A204.1 (cell line): ENCODE measurements around the gene SMYD1.

Experiments
- FAIRE-seq: peaks from 2 replicates; lab custom pipeline; 2012; peaks lifted over from hg19 to GRCh38; lab: Jason Lieb, UNC

The SMYD1 gene

DNA sequence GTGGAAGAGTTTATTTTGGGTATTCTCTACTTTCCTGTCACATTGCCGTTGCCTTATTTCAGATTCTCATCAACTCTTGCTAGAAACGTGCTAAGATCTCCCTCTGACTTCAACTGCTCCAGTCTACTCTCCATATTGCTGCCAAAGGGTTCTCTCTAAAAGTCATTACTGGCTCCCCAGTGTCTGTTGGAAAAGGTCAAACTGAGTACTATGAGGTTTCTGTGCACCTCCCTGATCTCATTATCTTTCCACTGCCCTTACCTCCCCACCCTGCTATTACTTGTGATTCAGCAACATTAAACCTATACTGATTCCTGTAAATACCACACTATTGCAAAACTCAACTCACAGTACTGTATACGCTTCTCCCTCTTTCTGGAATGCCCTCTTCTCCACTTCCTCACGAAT, 10.2 kb upstream of the SMYD1 start:
- no peak for FAIRE-seq

DNA sequence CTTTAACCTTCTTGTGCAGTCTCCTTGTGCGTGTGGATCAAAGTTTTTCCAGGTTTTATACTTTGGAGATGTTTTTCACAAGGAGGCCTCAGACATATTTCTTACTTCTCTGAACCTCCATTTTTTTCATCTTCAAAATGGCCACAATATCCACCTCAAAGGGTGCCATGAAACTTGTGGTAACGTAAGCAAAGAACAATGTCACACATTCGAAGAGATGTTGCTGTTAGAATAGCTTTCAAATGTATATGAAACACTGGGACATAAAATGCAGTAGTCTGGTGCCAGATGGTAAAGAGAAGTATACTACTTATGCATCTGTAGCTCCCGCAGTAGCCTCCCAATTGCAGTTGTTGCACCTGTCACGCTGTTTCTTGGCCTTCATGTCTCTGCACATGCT, 9.4 kb upstream of the SMYD1 start:
- FAIRE-seq = no peak

DNA sequence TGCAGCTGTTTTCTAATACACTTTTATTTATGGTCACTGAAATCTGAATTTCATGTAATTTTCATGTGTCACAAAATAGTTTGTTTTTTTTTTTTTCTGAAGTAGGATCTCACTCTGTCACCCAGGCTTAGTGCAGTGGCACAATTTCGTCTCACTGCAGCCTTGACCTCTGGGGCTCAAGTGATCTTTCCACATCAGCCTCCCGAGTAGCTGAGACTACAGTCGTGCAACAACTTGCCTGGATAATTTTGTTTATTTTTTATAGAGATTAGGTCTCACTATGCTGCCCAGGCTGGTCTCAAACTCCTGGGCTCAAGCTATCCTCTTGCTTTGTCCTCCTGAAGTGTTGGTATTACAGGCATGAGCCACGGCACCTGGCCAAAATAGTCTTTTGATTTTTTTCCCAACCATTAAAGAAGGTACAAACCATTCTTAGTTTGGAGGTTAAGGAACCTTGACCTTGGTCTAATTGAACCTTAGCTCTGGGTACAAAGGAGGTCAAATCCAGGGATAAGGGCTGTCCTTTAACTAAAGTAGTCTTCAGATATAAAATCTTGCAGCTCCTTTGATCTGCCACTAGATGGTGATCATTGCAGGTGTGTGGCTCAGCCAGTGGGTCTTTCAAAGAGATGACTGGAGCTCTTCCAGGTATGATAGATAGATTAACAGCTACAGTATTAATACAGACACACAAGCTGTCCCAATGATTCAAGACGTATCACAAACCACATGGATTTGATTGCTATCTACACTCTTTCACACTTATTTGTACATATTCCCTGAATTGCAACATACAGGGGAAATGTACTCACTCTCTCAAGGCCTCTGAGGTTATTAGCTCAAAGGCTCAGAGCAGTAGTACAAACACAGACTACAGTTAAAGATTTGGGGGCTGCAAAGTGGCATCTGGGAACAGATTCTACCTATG, 7.4 kb upstream of the SMYD1 start:
- no peak for FAIRE-seq

DNA sequence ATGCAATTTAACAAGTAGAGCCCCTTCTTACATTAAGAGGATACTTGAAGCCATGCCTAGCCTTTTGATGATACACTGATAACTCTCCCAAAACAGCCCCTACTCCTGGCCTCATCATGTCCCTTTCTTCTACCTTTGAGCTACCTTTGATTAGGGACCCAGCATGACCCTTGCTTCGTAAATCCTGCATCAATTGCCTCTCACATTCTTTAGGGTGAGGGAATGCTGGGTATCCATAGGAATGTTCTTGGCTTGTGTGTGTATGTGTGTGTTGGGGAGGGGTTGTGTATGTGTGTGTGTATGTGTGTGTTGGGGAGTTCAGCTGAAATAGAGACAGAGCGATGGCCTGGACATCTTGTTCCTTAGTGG, 6.7 kb upstream of the SMYD1 start:
- FAIRE-seq = no peak

DNA sequence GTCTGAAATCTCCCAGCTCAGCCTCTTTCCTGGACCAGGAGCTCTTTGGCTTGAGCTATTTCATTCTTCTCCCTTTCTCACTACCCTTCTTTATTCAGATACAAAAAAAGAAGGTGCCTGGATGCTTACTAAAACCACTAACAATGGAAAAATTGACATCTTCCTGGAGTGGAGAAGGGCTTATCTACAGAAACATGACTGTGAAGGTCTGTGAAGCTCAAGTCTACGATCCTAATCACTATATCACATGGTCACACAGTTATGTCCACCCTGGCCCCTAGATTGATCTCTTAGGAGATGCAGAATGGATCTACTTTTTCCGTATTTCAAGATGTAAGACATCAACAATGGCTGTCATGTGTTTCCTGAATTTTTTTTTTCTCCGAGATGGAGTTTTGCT, 6.3 kb upstream of the SMYD1 start:
- FAIRE-seq = no peak

DNA sequence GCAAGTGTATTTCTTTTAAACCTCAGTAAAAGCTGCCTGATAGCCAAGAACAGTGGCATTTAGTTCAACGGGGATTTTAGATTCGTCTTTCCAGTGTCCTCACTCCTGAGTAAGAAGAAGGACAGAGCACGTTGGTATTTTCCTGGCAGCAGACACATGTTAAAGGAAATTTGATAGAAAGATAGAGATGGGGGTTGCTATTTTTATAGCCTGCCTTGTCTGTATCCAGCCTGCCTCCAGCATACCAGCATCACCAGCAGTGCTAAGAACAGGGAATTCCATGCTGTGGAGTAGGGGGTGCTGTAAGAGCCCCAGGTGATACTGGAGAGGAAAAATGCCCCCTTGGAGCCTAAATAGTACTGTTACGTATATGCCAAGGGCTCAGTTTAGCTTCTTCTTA, 1.1 kb upstream of the SMYD1 start:
- FAIRE-seq = no peak

DNA sequence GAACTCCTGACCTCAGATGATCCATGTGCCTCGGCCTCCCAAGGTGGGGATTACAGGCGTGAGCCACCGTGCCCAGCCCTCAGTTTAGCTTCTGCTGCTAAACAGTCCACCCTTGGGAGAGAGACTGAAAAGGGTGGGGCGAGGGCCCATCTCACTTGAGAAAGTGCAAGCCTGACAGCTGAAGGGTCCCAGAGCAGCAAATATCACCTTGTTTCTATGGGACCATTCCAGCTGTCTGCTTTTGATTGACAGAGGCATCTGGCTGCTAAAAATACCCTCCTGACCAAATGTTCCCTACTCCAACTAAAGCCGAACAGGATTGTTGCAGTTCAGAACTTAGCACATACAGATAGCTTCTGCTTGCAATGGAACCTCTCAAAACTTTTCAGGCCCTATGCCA, 436 bp upstream of the SMYD1 start:
- no peak for FAIRE-seq

DNA sequence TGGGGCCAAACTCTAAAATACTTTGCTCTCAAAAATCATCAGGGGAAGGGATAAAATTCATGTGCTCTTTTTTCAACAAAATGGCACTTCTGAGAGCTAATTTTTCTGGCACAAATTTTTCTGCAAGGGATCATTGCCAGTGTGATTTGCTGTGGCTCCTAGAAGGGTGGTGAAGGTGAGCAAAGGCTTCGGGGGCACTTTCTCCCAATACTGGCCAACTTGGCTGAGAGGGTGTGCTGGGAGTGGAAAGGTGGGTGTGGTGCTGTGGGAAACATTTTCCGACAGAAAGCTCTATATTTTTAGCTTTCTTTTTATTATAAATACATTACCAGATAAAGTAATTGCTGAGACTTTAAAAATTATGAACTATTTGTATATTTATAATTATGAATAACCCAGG, 419 bp downstream of the SMYD1 start:
- FAIRE-seq = no peak

DNA sequence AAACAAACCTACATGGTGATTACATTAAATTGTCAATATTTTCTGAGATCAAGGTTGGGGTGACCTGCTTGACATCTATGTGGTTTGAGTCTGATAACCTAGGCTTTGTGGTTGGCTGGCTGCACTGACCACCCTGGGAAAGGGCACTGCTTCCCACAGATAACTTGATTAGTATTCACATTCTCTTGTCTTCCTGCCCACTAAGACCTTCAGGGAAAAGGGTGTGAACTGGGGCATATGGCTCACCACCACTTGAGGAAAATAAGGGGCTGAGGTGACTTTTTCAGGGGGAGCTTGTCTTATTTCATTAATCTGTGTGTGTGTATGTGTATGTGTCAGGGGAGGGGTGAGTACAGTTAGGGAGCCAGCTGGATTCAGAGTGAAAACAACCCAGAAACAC, 1.5 kb downstream of the SMYD1 start:
- FAIRE-seq = no peak

DNA sequence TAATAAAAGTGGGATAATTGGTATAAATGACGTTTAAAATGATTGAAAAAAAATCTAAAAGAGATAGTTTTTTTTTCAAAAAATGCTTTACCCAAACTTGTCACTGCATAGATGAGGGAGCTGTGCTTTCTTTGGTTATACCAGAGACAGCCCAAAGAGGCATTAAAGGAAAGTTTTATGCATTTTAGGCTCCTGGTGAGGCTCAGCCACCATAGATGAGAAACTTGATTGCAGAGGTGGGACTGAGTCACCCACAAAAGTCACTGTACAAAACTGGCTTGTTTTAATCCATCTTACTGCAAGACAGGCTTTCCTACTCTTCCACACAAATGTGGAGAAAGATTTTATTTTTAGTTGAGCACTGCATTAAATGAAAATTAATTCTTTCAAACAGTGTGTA, 2.4 kb downstream of the SMYD1 start:
- no peak for FAIRE-seq

DNA sequence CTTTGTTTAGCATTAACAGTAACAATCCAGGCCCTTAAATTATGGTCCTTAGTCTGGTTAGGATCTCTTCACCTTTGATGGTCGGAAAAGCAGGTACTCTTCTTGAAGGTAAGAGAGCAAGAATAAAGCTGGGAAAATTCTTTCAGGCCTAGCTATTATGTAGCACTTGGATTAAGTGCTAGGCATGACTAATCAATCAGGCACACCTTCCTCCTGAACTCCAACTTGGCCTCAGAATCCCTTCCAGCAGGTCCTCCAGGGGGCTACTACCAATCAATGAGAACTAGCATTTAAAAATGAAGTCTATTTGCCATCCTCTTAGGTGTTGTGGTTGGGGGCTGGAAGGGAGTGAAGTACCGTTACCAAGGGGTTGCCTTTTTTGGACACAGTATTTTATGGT, 3.7 kb downstream of the SMYD1 start:
- no peak for FAIRE-seq

DNA sequence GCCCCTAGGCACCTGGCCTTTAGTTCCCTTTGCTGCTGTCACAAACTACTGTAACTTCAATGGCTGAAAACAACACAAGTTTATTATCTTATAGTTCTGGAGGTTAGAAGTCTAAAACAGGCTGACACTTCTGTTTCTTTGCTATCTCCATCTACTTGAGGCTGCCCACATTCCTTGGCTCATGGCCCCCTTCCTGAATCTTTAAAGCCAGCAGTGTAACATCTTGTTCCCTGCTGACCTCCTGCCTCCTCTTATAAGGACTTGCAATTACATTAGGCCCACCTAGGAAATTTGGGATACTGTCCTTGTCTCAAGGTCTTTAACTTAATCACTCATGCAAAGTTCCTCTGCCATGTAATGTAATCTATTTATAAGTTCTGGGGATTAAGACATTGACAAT, 6.5 kb downstream of the SMYD1 start:
- FAIRE-seq = no peak

DNA sequence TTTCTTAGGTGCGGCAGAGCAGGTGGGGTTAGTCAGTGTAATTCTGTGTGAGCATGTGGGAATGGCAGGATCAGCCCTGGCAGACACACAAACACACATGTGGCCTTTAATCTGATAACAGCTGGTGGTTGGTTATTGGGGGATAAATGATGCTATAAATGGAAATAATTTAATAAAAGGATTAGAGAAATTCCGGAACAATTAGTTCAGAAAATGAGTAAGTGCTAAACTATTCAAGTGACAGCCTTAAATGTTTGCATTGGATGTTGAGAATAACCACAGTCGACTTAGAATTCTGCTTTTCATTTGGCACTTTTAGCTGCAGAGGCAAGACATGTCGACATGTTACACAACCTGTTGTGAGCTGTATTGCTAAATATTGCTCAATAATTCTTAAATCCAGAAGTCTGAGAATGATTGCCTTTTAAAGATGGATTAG, 7.2 kb downstream of the SMYD1 start:
- no peak for FAIRE-seq

DNA sequence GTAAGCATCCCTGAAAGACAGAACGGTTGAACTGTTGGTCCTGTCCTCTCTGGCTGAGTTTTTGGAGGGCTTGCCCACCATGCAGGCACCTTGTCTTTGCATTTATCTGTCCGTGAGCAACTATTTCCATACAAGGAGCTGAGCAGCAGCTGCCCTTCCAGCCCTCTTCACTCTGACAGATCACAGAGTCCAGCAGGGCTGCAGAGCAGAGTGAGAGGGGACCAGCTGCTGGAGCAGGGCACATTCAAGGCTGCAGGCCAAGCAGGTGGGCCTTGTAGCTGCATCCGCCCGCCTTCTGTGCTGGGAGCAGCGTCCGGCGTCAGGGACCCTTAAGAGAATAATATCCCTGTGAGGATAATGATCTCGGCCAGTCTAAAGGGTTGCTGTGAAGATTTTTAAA, 9.5 kb downstream of the SMYD1 start:
- FAIRE-seq = no peak

DNA sequence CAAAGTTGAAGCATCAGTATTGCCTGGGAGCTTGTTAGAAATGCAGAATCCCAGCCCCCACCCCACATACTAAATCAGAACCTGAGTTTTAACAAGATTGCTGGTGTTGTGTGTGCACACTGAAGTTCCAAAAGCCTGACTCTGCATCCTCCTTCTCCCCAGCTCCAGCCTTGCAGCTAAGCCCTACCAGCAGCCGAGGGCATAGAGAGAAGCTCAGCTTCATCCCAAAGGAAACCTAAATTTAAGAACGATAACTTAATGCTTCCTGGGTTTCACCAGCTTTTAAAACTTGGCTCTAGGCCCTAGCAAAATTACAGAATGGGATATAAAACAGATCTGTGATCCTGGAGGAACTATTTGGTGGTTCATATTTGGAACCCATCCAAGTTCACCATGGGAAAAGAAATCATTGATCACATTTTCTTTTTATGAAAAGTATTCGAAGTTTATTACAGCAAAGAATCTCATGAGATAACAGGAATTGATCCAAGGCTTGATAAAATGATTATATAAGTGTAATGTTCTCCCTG, 11.1 kb downstream of the SMYD1 start:
- FAIRE-seq = no peak

DNA sequence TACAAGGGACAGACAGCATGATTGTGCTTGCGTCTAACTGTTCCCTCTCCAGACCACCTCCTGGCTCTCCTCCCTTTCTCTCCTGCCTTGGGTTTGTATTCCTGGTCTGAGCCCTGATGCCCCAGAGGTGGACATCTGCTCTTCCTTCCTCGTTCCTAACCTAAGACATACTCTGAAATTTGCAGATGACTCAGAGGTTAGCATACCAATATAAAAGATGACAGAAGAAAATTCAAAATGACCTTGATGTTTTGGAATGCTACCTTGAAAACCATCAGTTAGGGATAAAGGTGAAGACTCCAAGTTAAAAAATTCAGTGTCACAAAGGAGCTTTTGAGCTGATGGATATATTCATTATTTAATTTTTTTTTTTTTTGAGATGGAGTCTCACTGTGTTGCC, 12.9 kb downstream of the SMYD1 start:
- no peak for FAIRE-seq

DNA sequence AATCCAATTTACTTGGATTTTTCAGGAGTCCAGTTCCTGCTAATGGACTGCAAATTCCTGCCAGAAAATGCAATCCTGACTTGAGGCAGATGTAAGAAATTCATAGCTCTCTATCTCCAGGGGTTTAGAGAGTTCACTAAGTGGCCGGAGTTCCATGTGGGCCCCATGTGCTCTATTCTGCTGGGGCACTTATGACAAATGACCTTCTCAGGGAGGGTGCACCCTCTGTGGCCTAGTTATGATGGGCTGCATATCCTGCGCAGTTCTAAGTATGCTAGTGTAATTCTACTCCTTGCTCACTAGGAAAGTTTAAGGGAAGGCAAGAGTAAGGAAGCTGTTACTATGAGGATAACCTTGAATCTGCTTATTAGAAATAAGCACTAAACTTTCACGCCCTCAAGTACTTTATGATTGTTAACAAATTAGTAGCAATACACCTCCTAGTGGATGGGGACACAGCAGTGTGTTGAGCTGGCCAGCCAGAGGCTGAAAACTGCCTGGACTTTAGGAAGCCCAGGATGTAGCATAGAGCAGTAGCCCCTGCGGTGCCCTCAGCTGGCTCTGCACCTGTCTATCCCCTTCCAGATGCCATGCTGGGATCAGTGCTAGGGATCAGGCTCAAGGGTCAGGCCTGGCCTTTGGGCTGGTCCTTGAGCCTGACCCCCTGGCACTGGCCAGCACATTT, 14.4 kb downstream of the SMYD1 start:
- FAIRE-seq = no peak

DNA sequence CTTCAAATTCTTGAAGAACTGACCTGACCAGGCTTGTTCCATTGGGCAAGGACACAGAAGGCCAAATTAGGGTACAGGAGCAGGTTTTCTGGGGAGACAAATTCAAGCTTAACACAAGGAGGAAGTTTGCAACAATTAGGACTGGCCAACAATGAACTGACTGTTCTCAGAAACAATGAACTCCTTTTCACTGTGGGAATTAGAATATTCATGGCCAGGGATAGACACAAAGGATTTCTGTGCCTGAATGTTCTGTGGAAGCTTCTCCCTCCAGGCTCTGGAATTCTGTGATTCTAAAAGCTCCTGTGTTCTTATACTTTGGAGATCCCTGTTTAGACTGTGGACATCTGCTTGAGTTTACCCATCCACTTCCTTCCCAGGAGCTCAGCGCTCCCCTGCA, 15.2 kb downstream of the SMYD1 start:
- no peak for FAIRE-seq

DNA sequence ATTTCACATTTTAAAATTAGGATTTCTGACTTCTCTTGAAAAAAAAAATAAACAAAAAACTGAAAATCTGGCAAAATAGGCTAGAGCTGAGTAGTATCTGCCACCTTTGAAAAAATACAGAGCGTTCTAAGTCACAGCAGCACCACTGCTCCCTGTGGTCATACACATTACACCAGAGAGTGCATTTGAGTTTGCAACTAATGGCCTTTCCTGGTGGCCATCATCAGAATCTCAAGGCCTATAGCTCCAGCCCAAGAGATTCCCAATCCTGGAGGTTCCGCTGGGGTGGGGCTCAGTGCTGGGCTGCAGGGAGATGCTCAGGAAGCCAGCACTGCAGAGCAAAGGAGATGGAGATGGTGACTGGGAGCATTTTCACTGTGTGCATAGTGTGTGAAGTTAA, 17.5 kb downstream of the SMYD1 start:
- FAIRE-seq = no peak

DNA sequence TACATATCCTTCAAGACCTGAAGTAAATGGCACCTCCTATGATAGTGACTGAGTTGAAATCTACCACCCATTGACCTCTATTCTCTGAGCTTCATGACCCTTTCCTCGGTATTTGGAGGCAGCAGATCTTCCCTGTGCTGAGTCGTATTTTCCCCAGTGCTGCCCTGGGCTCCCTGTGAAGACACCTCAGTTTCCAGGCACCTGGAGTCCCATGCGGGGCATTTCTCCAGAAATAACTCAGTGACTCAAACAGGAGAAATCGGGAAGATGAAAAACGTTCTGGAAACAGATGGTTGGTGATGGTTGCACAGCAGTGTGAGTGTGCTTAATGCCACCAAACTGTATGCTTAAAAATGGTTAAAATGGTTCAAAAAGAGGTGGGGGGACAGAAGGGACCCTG, 18.0 kb downstream of the SMYD1 start:
- no peak for FAIRE-seq

DNA sequence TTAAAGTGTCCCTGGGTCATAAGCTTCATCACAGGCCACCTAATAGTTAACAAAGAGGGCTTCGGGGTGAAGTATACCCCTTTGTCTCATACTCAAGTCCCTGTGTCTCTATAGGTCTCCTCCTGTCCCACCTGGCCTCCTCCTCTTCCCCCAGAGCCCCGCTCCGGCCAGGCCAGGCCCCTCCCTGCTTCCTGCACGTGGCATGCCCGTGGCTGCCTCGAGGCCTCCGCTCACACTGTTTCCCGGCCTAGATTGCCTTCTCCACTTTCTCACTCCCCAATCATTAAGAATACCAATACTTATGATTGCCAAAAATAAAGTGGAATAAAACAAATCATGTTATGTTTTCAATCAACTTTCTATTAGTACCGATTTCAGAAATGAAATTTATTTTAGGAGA, 18.8 kb downstream of the SMYD1 start:
- FAIRE-seq = no peak

DNA sequence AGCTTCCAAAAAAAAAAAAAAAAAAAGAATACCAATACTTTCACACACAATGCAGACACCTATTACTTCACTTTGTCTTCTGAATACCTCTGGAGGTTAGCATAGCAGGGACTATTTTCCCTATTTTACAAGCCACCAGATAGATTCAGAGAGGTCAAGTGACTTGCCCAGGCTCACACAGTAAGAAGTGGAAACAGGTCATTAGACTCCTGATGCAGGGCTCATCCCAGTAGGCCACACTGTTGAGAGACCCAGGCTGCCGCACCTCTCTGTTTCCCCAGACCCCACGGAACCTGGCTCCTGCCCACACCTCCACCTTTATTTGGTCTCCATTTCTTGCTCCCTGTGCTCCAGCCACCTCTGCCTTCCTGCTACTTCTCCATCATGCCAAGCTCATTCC, 19.4 kb downstream of the SMYD1 start:
- no peak for FAIRE-seq

DNA sequence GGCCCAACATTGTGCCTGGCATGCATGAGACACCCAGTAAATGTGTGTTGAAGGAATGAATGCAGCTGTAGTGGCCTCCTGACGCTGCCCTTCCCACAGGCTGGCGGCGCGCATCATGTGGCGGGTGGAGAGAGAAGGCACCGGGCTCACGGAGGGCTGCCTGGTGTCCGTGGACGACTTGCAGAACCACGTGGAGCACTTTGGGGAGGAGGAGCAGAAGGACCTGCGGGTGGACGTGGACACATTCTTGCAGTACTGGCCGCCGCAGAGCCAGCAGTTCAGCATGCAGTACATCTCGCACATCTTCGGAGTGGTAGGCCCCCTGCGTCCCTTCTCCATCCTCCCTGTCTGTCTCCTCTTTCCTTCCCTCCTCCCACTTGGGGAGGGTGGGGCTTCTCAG, 20.1 kb downstream of the SMYD1 start:
- no peak for FAIRE-seq

DNA sequence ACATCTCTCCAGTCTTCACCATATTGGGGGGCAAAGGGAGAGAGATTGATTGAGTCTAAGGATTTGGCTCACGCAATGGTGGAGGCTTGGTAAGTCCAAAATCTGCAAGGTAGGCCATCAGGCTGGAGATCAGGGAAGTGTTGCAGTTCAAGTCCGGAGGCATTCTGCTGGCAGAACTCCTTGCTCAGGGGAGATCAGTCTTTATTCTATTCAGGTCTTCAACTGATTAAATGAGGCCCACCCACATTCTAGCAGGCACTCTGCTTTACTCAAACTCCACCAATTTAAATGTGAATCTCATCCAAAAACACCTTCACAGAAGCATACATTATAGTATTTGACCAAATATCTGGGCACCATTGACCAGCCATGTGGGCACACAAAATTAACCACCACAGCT, 21.4 kb downstream of the SMYD1 start:
- no peak for FAIRE-seq
